CD14-positive monocyte (primary cell): ENCODE measurements around the gene TRAF6. TPM values are rescaled to one million over a fixed set of nuclear protein-coding genes. Genes with fewer than 3 reads are reported as not detected.
A peak's percentile ranks its signal among the peaks of the same experiment; 100 is the strongest.

Experiments used
- DNase-seq, 3 donors: peaks; one replicate each; pipeline ENCODE4 v3.0.0-alpha.2; 2011 to 2022
- H2AFZ ChIP-seq: 2 replicates; pipeline ENCODE4 v1.6.0; 2012; ENCODE audit warnings: mild to moderate bottlenecking, low read depth, low read length, inconsistent platforms; ENCODE audit not compliant: insufficient read depth, poor library complexity, severe bottlenecking
- H3K27ac ChIP-seq, 2 donors: 1 replicate in 1 of 2; 2 replicates in 1 of 2; pipeline ENCODE4 v1.5.1; 2012 to 2013; ENCODE audit warnings: low read length in 2 of 2, control low read depth in 1 of 2, inconsistent platforms in 1 of 2, low read depth in 1 of 2, mild to moderate bottlenecking in 1 of 2
- H3K27me3 ChIP-seq, 2 donors: one replicate each; pipeline versions ENCODE4 v1.6.0 to v1.6.1; 2011 to 2013; ENCODE audit warnings: low read length in 2 of 2; ENCODE audit not compliant: control insufficient read depth in 2 of 2, insufficient read depth in 2 of 2
- H3K36me3 ChIP-seq, 2 donors: replicated peaks in 1 of 2; 1 replicate in 1 of 2; 2 replicates in 1 of 2; pipeline versions ENCODE4 v1.5.1 to v1.6.1; 2012 to 2013; ENCODE audit warnings: low read length in 2 of 2, control low read depth in 1 of 2, inconsistent platforms in 1 of 2, mild to moderate bottlenecking in 1 of 2; ENCODE audit not compliant: insufficient read depth in 2 of 2, control insufficient read depth in 1 of 2
- H3K4me1 ChIP-seq, 2 donors: 1 replicate in 1 of 2; 2 replicates in 1 of 2; pipeline versions ENCODE4 v1.5.1 to v1.6.1; 2012 to 2013; ENCODE audit warnings: low read length in 2 of 2, control low read depth in 1 of 2, inconsistent platforms in 1 of 2, mild to moderate bottlenecking in 1 of 2, moderate library complexity in 1 of 2; ENCODE audit not compliant: insufficient read depth in 2 of 2, control insufficient read depth in 1 of 2
- H3K4me2 ChIP-seq: replicated peaks from 2 replicates; pipeline ENCODE3; 2012; ENCODE audit warnings: low read length, moderate library complexity, mild to moderate bottlenecking; ENCODE audit not compliant: poor library complexity, severe bottlenecking; ENCODE audit errors: extremely low read depth
- H3K4me3 ChIP-seq, 3 experiments: fragments of 200-600 bp in 1 of 3; sonication (generic) in 1 of 3; replicated peaks in 1 of 3; 1 replicate in 2 of 3; 2 replicates in 1 of 3; pipeline ENCODE4 v1.5.1; 2011 to 2013; ENCODE audit warnings: low read length in 3 of 3, mild to moderate bottlenecking in 3 of 3, control low read depth in 2 of 3, low read depth in 2 of 3, inconsistent platforms in 1 of 3, moderate library complexity in 1 of 3
- H3K79me2 ChIP-seq: 2 replicates; pipeline ENCODE4 v1.6.0; 2012; ENCODE audit warnings: mild to moderate bottlenecking, control low read depth, inconsistent platforms, low read length, moderate library complexity; ENCODE audit not compliant: insufficient read depth
- H3K9ac ChIP-seq: 2 replicates; pipeline ENCODE4 v1.6.0; 2017; ENCODE audit warnings: low read length, mild to moderate bottlenecking; ENCODE audit not compliant: insufficient read depth, poor library complexity, severe bottlenecking
- H3K9me3 ChIP-seq, 2 donors: replicated peaks in 1 of 2; 1 replicate in 1 of 2; 2 replicates in 1 of 2; pipeline versions ENCODE4 v1.5.1 to v1.6.1; 2012 to 2013; ENCODE audit warnings: low read length in 2 of 2, control low read depth in 1 of 2; ENCODE audit not compliant: control insufficient read depth in 1 of 2, insufficient read depth in 1 of 2
- H4K20me1 ChIP-seq: 2 replicates; pipeline ENCODE4 v1.6.0; 2012; ENCODE audit warnings: mild to moderate bottlenecking, low read length, control low read depth, moderate library complexity; ENCODE audit not compliant: insufficient read depth
- H3K27ac Mint-ChIP-seq, 7 donors: one replicate each; pipeline ENCODE4 v1.8.0; 2020; ENCODE audit warnings: mild to moderate bottlenecking in 7 of 7, mixed read lengths in 7 of 7, moderate library complexity in 6 of 7, inconsistent platforms in 2 of 7
- H3K27me3 Mint-ChIP-seq, 3 donors: one replicate each; pipeline ENCODE4 v1.8.0; 2021 to 2022; ENCODE audit warnings: low read depth in 3 of 3, mild to moderate bottlenecking in 3 of 3, mixed read lengths in 3 of 3, moderate library complexity in 3 of 3, inconsistent platforms in 1 of 3
- H3K36me3 Mint-ChIP-seq, 2 donors: one replicate each; pipeline ENCODE4 v1.8.0; 2020; ENCODE audit warnings: mixed read lengths in 2 of 2, inconsistent platforms in 1 of 2, mild to moderate bottlenecking in 1 of 2
- H3K4me1 Mint-ChIP-seq: one replicate; pipeline ENCODE4 v1.8.0; 2020; ENCODE audit warnings: mild to moderate bottlenecking, mixed read lengths
- H3K4me3 Mint-ChIP-seq, 2 donors: one replicate each; pipeline ENCODE4 v1.8.0; 2020; ENCODE audit warnings: mild to moderate bottlenecking in 2 of 2, mixed read lengths in 2 of 2, moderate library complexity in 1 of 2
- H3K9me3 Mint-ChIP-seq, 7 donors: one replicate each; pipeline ENCODE4 v1.8.0; 2020 to 2022; ENCODE audit warnings: mixed read lengths in 7 of 7, mild to moderate bottlenecking in 6 of 7, moderate library complexity in 6 of 7, inconsistent platforms in 2 of 7
- WGBS: methylation state at CpG from one replicate; pipeline ENCODE4 v1.1.5; 2013; ENCODE audit warnings: missing lambda C conversion rate; ENCODE audit not compliant: insufficient coverage; 5-methylcytosine and 5-hydroxymethylcytosine counted together
- intact Hi-C, 2 donors: fragments of 100-400 bp; cut with micrococcal nuclease; formaldehyde crosslinking; loops; one replicate each; pipeline versions ENCODE4 v1.15.0 to v1.15.1; 2023
- polyA plus RNA-seq, 3 donors: library from polyadenylated mRNA; depleted of rRNA in 1 of 3; unstranded in 2 of 3; stranded (reverse) in 1 of 3; fragments of 300-500 nt in 2 of 3; fragments of >200 nt in 1 of 3; fragmentation: Illumina TruSeq in 2 of 3; gene quantifications; 1 replicate in 2 of 3; 2 replicates in 1 of 3; pipeline ENCODE4 v1.2.3, GENCODE V29; 2012 to 2021
- TF ChIP-seq, protein P1 (sequence below): fragments of 200-600 bp; IDR thresholded peaks from one replicate; pipeline ENCODE4 v1.8.0; 2022; ENCODE audit warnings: antibody characterized with exemption, mild to moderate bottlenecking

Gene TRAF6
- polyA plus RNA-seq, 3 donors = 5.5 to 7.3 (median 6.7) TPM

DNA sequence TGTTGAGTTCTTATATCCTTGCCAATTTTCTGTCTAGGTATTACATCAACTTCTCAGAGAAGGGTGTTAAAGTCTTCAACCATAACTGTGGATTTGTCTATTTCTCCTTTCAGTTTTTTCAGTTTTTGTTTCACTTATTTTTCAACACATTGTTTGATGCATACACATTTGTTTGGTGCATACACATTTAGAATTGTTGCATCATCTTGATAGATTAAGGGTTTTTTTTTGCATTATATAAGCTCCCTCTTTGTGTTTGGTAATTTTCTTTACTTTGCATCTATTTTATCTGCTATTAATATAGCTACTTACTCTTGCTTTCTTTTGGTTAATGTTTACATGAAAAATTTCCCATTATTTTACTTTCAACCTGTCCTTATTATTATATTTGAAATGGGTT, 20.8 kb upstream of the TRAF6 start:
- no peaks in the 10 kb centered on the region for H3K79me2 ChIP-seq
- no peaks in the 10 kb centered on the region for H4K20me1 ChIP-seq
- intact Hi-C loops = no loop called here
- H3K9ac ChIP-seq = no peak overlapping the region
- H3K4me3 Mint-ChIP-seq = no peak overlapping the region
- no peak overlapping the region for H3K27ac Mint-ChIP-seq
- TF ChIP-seq, protein P1, sequence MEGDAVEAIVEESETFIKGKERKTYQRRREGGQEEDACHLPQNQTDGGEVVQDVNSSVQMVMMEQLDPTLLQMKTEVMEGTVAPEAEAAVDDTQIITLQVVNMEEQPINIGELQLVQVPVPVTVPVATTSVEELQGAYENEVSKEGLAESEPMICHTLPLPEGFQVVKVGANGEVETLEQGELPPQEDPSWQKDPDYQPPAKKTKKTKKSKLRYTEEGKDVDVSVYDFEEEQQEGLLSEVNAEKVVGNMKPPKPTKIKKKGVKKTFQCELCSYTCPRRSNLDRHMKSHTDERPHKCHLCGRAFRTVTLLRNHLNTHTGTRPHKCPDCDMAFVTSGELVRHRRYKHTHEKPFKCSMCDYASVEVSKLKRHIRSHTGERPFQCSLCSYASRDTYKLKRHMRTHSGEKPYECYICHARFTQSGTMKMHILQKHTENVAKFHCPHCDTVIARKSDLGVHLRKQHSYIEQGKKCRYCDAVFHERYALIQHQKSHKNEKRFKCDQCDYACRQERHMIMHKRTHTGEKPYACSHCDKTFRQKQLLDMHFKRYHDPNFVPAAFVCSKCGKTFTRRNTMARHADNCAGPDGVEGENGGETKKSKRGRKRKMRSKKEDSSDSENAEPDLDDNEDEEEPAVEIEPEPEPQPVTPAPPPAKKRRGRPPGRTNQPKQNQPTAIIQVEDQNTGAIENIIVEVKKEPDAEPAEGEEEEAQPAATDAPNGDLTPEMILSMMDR = no peak
- DNase-seq = no peak
- H3K9me3 Mint-ChIP-seq = peaks cover 0 to 8% (median 3%) of the 10 kb centered on the region in 7 donors
- H3K4me1 ChIP-seq = peaks cover 5 to 6% of the 10 kb centered on the region in 2 donors
- no peaks in the 10 kb centered on the region for H3K36me3 ChIP-seq
- H3K27ac ChIP-seq = no peak overlapping the region
- H3K27me3 ChIP-seq = no peaks in the 10 kb centered on the region
- no peak overlapping the region for H3K4me2 ChIP-seq
- H2AFZ ChIP-seq = no peak overlapping the region
- no peak overlapping the region for H3K4me3 ChIP-seq
- no peaks in the 10 kb centered on the region for H3K9me3 ChIP-seq
- H3K27me3 Mint-ChIP-seq = no peaks in the 10 kb centered on the region
- H3K4me1 Mint-ChIP-seq = peaks cover 13% of the 10 kb centered on the region
- no peaks in the 10 kb centered on the region for H3K36me3 Mint-ChIP-seq

DNA sequence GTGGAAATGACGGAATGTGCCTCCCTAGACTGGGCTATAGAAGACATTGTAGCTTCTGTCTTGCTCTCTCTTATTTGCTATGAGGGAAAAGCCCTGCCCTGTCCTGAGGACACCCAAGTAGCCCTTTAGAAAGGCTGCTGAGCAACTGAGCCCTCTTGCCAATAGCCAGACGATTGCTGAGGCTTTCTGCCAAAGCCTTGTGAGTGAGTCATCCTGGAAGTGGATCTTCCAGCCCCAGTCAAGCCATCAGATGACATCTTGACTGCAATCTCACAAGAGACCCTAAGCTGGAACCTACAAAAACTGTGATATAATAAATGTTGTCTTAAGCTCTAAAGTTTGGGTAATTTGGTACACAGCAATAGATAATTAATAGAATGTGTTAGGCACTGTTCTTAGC, 3.9 kb upstream of the TRAF6 start:
- H4K20me1 ChIP-seq = peaks cover 7% of the 10 kb centered on the region
- no peak overlapping the region for H2AFZ ChIP-seq
- peaks cover 8 to 13% of the 10 kb centered on the region in 2 donors for H3K4me1 ChIP-seq
- no peak overlapping the region for H3K27ac Mint-ChIP-seq
- TF ChIP-seq, protein P1 = no peak
- no peak overlapping the region for H3K9ac ChIP-seq
- peaks cover 12% of the 10 kb centered on the region for H3K4me1 Mint-ChIP-seq
- peaks cover 0 to 4% (median 2%) of the 10 kb centered on the region in 3 donors for H3K27me3 Mint-ChIP-seq
- H3K27me3 ChIP-seq = no peaks in the 10 kb centered on the region
- no peaks in the 10 kb centered on the region for H3K36me3 Mint-ChIP-seq
- DNase-seq = no peak
- no peak overlapping the region for H3K27ac ChIP-seq
- no peak overlapping the region for H3K4me2 ChIP-seq
- H3K9me3 Mint-ChIP-seq = peaks cover 0 to 12% (median 6%) of the 10 kb centered on the region in 7 donors
- H3K4me3 Mint-ChIP-seq = peak overlapping the region in 1 of 2 donors; percentile 33
- H3K79me2 ChIP-seq = peaks cover 12% of the 10 kb centered on the region
- no peaks in the 10 kb centered on the region for H3K36me3 ChIP-seq
- intact Hi-C loops = loop anchor here in 1 of 2 donors (5.0 kb wide), 1 partner anchor 222 kb away; no protein-coding TSS in a partner anchor
- peaks cover 0 to 4% of the 10 kb centered on the region in 2 donors for H3K9me3 ChIP-seq
- no CpG with 5 or more reads among the region's 2 CpGs for WGBS
- H3K4me3 ChIP-seq = no peak overlapping the region
